ENCODE results near the gene SPATS1.
"Not testable (repeated sequence)": the region's sequence is repeated elsewhere in the genome, so short reads cannot be mapped to it uniquely, and the experiment has no call there.

Gene SPATS1

DNA sequence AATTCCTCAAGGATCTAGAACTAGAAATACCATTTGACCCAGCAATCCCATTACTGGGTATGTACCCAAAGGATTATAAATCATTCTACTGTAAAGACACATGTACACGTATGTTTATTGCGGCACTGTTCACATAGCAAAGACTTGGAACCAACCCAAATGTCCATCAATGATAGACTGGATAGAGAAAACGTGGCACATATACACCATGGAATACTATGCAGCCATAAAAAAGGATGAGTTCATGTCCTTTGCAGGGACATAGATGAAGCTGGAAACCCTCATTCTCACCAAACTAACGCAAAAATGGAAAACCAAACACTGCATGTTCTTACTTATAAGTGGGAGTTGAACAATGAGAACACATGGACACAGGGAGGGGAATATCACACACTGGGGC lies 4.4 kb downstream of the SPATS1 start:
- not testable (repeated sequence) for DNase-seq (ENCODE audit: low spot score)

DNA sequence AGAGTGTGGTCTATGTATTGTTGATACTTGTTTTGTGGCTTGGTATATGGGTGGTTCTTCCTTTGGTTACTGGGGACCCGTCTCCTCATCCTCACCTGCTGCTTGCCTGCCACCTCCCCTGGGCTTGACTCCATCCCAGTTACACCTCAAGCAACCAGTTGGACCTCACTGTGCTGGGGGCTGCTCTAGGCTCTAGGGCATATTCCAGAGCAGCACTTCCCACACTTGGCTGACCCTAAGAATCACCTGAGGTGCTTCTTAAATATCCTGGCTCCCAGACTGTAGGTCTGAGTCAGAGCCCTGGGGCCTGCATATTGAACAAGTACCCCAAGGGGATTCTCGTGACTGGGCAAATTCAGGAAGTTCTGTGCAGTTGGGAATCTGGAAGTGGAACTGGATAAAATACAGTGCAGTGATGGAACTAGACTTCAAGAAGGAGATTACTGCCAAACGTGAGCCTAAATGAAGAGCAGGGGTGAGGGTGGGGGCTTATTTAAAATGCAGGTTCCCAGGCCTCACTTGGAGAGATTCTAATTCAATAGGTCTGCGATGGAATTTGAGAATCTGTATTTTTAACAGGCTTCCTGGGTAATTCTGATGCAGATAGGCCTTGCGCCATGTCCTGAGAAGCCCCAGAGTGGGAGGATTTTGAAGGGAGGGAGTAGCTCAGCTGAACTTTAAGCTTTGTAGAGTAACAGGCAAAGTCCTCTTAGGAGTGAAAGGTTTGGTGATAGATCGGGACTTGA lies 7.6 kb downstream of the SPATS1 start:
- DNase-seq (ENCODE audit: low spot score), result no peak

DNA sequence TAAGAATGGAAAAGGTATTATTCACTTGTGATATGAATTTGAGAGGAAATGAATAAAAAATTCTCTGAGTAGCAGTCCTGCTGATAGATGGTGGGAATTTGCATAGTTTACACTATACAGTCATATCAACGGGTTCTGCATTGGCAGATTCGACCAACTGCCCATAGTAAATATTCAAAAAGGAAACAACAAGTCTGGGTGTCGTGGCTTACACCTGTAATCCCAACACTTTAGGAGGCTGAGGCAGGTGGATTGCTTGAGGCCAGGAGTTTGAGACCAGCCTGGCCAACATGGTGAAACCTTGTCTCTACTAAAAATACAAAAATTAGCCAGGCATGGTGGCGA lies 8.2 kb downstream of the SPATS1 start:
- not testable (repeated sequence) for DNase-seq (ENCODE audit: low spot score)

DNA sequence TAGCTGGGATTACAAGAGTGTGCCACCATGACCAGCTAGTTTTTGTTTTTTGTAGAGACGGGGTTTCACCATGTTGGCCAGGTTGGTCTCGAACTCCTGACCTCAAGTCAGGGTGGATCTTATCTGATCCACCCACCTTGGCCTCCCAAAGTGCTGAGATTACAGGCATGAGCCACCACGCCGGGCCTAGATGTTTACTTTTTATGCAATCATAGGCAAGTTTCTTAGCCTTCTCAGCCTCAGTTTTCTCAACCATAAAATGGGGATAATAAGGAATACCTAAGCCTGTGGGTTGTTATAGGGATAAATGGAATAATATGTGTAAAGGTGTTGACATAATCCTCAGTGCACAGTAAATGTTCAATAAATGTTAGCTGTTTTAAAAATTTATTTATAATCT lies 9.8 kb downstream of the SPATS1 start:
- no peak for DNase-seq (ENCODE audit: low spot score)

DNA sequence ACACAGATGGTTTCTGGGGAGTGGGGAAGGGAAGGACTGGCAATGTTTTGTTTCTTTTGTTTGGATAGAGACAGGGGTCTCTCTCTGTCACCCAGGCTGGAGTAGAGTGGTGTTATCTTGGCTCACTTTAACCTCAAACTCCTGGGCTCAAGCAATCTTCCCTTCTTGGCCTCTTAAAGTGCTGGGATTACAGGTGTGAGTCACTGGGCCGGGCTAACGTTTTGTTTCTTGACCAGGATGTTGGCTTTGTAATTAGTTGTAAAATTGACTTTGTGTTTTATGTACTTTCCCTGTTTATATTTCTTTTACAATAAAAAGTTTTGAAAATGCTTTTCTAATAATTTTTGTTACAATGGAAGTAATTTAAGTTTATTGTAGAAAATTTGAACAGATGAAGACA lies 10.9 kb downstream of the SPATS1 start:
- no peak for DNase-seq (ENCODE audit: low spot score)

DNA sequence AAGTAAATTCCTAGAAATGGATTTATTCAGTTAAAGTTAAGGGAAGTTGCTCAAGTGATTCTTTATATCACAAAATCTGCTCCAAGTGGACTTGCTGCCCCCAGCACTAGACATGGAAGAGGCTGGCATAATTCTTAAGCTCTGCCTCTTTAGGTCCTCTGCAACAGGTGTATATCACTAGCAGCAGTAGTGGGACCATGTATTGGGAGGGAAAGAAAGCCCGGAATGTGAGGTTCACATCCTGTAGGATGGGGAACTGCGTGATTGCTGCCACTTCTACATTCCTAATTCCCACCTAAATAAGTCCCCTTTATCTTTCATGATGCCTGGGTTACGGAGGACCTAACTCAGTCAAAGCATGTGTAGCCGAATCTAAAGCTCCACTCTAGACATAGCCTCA lies 13.2 kb downstream of the SPATS1 start:
- DNase-seq (ENCODE audit: low spot score), result no peak

DNA sequence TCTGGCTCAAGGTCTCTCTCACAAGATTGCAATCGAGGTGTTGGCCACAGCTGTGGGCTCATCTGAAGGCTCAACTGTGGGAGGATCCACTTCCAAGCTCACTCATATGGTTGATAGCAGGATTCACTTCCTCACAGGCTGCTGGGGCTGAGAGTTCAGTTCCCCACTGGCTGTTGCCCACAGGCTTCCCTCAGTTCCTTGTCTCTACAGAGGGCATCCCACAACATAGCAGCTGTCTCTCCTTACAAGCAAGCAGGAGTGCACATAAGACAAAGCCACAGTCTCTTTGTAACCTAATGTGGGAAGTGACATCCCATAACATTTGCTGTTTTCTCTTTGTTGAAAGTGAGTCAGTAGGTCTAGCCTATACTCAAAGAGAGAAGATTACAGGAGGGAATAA lies 14.0 kb downstream of the SPATS1 start:
- DNase-seq (ENCODE audit: low spot score), result no peak

DNA sequence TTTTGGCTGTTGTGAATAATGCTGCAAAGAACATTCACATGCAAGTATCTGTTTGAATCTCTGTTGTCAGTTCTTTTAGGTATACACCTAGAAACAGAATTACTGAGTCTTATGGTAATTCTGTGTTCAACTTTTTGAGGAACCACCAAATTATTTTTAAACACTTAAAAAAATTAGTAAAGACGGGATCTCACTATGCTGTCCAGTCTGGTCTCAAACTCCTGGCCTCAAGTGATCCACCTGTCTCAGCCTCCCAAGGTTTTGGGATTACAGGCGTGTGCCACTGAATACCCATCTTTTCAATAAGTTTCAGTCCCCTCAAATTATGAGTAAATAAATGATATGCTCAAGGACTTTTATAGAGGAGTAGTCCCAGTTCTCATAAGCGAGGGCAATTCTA lies 17.5 kb downstream of the SPATS1 start:
- DNase-seq (ENCODE audit: low spot score), result no peak

DNA sequence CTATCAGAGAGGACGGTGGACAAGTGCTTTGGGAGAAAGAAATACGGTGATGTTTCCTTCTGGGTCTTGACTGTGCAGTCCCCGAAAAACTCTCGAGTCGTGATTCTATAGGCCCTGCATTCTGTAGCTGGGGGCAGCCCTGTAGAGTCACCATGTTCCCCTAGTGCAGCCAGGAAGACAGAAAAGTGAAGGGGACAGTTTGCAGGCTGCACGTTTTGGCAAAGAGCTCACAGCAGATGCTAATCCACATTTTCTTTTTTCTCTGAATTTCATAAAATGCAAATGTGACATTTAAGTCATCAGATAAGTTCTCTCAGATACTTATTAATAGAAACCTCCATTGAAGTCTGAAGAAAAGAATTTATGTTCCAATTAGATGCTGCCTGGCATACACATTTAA lies 19.5 kb downstream of the SPATS1 start:
- DNase-seq (ENCODE audit: low spot score), result no peak

DNA sequence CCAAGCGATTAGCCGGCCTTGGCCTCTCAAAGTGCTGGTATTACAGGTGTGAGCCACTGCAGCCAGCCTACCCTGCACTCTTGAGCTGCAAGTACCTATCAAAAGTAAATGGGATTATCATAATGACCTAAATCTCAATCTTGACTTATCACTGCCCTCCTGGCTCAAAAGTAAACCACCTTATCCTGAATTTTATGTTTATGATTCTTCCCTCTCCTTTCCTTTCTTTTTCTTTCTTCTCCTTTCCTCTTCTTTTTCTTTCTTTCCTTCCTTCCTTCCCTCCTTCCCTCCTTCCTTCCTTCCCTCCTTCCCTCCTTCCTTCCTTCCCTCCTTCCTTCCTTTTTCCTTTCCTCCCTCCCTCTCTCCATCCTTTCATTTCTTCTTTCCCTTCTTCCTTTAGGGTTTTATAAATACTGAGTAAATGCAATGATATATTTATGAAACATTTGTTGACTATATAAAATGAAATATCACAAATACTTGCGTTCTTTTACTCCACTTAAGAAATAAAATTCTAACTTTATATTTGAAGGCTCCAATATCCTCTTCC lies 21.0 kb downstream of the SPATS1 start:
- DNase-seq (ENCODE audit: low spot score), result no peak

DNA sequence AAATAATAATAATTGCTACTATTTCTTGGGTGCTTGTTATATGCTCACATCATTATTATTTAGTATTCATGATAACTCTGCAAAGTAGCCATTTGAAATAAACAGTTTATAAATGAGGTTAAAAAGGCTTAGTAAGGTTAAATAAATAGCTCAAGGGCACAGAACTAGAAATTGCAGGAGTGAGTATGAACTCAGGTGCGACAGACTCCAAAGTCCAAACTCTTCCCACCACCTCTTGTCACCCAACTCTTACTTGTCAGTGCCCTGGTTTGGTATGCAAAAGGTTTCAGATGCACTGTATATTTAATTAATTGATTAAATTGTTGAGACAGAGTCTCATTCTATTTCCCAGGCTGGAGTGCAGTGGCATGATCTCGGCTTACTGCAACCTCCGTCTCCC lies 24.3 kb downstream of the SPATS1 start:
- DNase-seq (ENCODE audit: low spot score), result no peak

DNA sequence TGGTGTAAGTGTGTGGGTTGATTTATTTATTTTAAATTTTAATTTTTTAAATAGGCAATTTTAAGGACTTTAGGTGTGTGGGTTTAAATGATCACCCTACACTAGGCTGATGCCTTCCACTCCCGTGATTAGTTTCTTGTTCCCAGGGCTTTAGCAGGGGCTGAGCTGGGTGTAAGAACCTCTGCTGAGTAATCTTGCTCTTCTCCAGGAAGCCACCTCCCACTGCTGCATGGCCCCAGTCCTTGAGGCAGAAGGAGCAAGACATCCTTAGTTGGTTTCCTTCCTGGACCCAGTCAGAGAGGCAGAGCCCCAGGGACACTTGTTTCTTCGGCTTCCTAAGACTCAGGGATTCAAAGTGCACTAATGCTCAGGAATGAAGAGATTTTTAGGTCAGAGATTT lies 25.2 kb downstream of the SPATS1 start:
- no peak for DNase-seq (ENCODE audit: low spot score)

DNA sequence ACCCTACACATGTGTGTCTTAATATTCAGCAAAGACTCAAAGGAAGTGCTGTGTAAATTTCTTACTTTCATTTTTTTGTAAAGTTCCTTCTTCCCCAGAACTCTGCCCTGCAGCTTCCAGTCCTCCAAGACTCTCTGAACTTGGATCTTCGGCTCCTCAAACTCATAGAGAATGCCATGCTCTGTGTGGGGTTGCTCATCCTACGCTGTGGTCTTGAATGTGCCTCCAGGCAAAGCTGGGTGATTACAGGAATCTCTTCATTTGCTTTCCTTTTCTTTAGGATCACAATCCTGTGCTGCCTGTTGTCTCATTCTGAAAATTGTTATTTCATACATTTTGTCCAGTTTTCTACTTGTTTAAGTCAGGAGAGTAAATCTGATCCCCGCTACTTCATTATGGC lies 30.6 kb downstream of the SPATS1 start:
- DNase-seq (ENCODE audit: low spot score), result no peak

DNA sequence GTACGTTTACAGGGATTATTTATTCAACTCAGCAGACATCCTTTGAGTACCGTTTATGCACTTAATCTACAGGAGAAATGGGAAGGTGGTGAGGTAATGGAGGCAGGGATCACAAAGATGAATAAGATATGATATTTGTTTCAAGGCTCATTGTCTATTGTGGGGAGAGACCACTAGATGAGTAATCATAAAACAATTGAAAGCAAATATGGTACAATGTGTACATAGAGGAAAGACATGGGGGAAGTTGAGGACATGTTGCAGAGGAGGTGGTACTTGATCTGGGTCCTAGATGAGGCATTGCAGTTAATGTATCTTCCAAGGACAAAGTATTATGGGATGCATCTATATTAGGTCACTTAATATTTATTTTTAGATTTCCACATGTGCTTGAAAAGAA lies 31.3 kb downstream of the SPATS1 start:
- no peak for DNase-seq (ENCODE audit: low spot score)

DNA sequence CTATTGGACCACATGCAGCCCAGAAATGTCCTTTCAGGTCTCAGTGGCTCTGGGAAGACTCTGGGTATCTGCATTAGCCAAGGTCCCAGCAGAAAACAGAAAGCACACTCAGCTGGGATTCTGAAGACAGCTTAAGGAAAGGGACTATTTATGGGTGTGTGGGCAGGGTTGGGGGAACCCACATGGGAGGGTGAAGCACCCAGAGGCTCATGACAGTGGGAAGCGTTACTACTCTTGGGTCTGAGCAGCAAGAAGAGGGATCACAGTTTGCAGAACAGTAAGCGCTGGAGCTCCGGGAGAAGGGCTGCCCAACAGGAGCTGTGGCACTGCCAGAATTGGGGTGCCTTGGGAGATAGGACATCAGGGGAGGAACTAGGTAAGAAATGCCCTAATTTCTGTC lies 32.6 kb downstream of the SPATS1 start:
- no peak for DNase-seq (ENCODE audit: low spot score)

DNA sequence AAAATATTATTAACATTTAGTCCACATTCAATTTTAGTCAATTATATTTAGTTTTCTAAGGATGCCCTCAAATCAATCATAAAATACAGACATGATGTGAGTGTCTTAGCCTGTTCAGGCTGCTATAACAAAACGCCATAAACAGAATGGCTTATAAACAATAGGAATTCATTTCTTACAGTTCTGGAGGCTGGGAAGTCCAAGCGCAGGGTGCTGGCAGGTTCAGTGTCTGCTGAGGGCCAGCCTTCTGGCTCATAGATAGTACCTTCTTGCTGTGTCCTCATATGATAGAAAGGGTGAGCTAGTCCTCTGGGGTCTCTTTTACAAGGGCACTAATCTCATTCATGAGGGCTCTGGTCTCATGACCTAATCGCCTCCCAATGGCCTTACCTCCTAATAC lies 35.0 kb downstream of the SPATS1 start:
- DNase-seq (ENCODE audit: low spot score), result no peak

DNA sequence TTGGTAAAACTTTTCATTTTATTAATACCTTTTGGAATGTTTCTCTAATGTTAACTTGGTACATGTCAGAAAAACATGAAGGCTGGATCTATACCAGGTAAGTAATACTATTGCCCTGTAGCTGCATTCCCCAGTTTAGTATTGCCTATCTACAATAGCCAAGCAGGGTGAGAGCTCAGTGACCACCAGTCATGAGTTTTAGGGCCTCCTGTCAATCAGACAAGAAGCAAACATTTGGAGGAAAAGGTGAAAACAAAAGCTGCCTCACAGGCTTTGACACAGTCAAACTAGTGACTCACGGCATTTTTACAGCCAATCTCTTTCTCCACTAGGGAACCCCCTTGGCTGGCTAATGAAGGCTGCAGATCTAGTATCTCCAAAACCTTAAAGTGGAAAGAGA lies 35.5 kb downstream of the SPATS1 start:
- no peak for DNase-seq (ENCODE audit: low spot score)

DNA sequence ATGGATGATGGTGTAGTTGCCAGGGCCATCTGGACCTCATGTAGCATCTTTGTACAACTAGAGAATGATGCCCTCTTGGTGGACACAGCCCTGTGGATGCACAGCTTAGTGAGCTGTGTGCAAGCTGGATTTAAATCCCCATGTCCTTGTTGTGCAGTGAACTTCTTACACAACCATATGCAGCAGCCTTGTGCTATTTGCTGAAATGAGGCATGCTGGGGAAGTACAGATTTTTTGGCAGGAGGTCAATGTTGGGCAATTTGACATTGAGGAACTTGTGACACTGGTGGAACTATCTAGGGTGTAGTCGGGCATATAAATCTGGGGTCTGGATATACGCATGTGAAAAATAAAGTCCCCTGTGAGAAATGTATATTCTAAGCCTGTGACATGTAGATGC lies 39.3 kb downstream of the SPATS1 start:
- DNase-seq (ENCODE audit: low spot score), result no peak

DNA sequence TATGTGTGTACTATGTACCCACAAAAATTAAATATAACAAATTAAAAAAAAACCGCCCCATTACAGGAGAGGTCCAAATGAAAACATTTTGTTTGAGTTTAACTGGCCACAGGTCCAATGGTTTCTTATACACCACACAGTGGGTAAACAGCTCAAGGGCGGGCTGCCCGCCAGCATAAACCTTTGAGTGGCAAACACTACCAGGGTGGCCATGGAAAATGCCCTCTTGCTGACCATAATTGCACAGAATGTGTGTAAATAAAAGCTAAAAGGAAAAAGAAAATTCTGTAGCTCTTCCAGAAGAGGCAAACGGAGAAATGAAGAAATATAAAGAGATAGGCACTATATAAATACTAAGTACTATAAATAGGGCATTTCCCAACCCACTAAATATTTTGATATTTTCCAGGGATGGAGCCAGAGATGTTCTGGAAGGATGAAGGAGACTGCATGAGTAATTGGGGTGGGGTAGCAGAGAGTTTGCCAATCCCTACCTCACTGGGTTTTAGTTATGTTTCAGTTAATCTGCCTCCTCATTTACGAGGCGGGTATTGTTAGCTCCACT lies 44.0 kb downstream of the SPATS1 start:
- peak; percentile 40 for DNase-seq (ENCODE audit: low spot score)

DNA sequence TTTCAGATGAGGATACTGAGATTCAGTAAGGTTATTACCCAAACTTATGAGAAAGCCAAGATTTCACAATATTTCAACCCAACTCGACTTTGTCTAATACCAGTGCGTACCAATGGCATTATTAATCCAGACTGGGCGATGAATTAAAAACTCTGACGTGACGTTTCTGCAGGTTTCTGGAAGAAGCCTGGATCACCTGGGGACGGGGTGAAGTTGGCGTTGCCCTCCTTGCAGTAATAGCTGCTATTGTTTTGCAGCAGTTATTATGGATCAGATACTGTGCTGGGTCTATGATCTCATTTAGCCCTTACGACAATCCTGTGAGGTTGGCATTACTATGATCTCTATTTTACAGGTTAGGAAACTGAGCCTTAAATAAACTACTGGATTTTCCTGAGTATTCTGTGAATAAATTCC lies 44.5 kb downstream of the SPATS1 start:
- peak; percentile 26 for DNase-seq (ENCODE audit: low spot score)

DNA sequence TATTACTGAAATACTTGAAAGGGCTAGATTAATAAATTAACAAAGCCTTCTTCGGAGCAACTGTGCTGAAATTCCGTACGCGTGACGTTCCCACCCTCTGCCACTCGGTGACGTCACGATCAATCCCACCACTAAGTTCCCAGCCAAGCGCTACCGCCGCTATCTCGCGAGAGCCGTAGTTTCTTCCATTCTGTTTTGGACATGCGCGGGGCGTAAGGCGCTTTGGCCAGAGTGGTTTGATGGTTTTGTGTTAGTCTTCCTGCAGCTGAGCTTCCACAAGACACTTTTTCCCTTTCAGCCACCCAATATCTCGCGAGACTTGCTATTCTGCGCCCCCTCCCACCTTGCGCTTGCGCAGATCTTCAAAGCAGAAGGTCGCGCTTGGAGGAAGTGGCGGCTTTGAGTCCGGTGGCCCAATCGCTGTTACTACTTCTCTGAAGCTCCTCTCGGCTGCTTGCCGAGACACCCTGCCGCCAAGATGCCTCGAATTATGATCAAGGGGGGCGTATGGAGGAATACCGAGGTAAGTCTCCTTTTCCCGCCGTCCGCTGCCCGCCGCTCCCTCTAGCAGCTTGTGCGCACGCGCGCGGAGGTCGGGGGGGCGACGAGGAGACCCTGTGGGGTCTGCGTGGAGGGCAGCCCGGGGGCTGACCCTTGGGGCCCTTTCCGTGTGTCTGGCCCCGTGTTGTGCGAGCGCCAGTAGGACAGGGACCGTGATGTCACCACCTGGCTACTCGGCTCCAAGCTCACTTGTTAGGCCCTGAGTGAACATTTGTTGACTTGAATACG lies 45.1 kb downstream of the SPATS1 start, which contains the start of gene CDC5L:
Gene CDC5L, plus strand, starts transcription at position 361 of the 789 bp plus-strand sequence. Its CDS starts 118 bp downstream, at position 479.
- peak; percentile 97 for DNase-seq (ENCODE audit: low spot score)

DNA sequence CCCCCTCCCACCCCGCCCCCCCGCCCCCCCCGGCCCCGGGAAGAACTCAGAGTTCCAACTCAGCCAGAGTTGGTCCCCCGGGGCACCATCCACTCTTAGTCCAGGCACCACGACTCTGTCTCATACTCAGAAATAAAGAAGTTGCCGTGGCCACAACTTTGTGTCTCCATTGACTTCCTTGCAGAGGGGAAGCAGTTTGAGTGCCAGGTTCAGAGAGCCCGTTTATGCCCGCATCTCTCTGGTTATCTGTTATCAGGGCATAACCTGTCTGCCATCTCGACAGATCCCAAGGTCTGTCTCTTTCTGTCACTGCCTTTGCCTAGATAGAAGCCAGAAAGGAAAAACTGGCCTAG lies 45.7 kb downstream of the SPATS1 start:
- DNase-seq (ENCODE audit: low spot score), result no peak

DNA sequence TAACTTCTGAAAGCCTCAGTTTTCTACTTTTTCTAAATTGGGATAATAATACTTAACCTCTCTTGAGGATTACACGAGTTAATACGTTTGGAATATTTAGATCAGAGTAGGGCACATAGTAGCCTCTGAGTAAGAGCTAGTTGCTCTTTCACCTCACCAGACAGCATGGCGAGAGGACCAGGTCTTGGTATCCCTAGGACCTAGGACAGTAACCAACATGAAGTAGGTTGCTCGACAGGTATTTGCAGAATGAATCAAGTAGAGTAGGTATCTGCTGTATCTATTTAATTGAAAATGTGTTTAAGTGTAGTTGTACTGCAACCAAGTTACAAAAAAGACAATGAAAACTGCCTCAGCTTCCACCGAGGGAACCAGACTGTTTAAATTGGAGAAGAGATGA lies 46.4 kb downstream of the SPATS1 start:
- DNase-seq (ENCODE audit: low spot score), result no peak
